Activated naive CD4-positive, alpha-beta T cell treated with anti-CD3 and anti-CD28 coated beads for 36 hours (primary cell): ENCODE data around the gene ENTPD3. TPM values are rescaled to one million over a fixed set of nuclear protein-coding genes. Genes with fewer than 3 reads are reported as not detected.

Experiments used
- CTCF ChIA-PET: fragments of 350-600 bp; sonication (Branson Sonifier 250); formaldehyde crosslinking; loops from one replicate; lab custom pipeline; 2021; ENCODE audit warnings: antibody characterized with exemption; lab: Charles Lee
- DNase-seq: peaks from one replicate; pipeline ENCODE4 v3.0.0-alpha.2; 2020
- H3K27ac Mint-ChIP-seq: one replicate; pipeline ENCODE4 v1.8.0; 2021; ENCODE audit warnings: mild to moderate bottlenecking, mixed read lengths
- H3K27me3 Mint-ChIP-seq: one replicate; pipeline ENCODE4 v1.8.0; 2021; ENCODE audit warnings: low read depth, mixed read lengths
- H3K36me3 Mint-ChIP-seq: one replicate; pipeline ENCODE4 v1.8.0; 2021; ENCODE audit warnings: low read depth, mixed read lengths
- H3K4me1 Mint-ChIP-seq: one replicate; pipeline ENCODE4 v1.8.0; 2021; ENCODE audit warnings: low read depth, mixed read lengths
- H3K4me3 Mint-ChIP-seq: one replicate; pipeline ENCODE4 v1.8.0; 2021; ENCODE audit warnings: mild to moderate bottlenecking, moderate library complexity, mixed read lengths
- H3K9me3 Mint-ChIP-seq: one replicate; pipeline ENCODE4 v1.8.0; 2021; ENCODE audit warnings: mixed read lengths
- intact Hi-C: fragments of 100-400 bp; cut with micrococcal nuclease; formaldehyde crosslinking; loops from one replicate; pipeline ENCODE4 v1.15.1; 2023
- total RNA-seq, 2 experiments: library from RNA; stranded (reverse); gene quantifications; one replicate each; pipeline ENCODE4 v1.2.3, GENCODE V29; 2021

Gene ENTPD3
- total RNA-seq, 2 experiments from 2014 or later, result not detected

DNA sequence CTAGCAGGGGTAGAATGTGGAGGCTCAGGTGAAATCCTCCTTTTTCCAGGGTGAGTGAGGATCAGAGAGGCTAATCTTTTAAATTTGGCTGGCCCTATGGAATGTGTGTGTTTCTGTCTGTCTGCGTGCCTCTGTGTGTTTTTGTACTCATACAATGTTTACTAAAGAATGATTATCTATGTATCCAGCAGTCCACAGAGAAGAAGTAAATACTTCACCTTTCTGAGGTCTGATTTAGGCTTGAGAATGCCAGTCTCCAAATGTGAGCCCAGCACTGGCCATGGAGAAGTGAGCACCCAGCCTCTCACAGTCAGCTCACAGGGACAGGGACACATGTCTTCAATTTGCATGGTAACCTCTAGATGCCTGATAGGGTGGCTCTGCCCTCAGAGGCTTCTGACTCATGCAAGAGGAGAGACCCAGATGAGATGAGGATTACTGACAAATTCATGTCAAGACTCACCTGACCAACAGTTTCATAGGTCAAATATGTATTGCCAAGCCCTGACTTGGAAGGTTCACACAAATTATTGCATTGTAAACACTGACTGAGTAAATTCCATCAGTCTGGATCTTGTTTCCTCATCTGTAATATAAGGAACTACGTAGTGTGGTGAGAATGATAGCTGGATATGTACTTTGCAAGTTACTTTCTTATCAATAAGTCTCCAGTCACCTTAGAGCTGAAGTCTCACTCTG lies 31.0 kb downstream of the ENTPD3 start:
- CTCF ChIA-PET, result no interaction called here
- H3K27ac Mint-ChIP-seq, result no peak overlapping the region
- H3K4me3 Mint-ChIP-seq, result no peak overlapping the region
- H3K4me1 Mint-ChIP-seq, result peaks cover 5% of the 10 kb centered on the region
- H3K36me3 Mint-ChIP-seq, result no peaks in the 10 kb centered on the region
- peaks cover 14% of the 10 kb centered on the region for H3K27me3 Mint-ChIP-seq
- H3K9me3 Mint-ChIP-seq, result no peaks in the 10 kb centered on the region
- no peak for DNase-seq
- intact Hi-C loops, result no loop called here

DNA sequence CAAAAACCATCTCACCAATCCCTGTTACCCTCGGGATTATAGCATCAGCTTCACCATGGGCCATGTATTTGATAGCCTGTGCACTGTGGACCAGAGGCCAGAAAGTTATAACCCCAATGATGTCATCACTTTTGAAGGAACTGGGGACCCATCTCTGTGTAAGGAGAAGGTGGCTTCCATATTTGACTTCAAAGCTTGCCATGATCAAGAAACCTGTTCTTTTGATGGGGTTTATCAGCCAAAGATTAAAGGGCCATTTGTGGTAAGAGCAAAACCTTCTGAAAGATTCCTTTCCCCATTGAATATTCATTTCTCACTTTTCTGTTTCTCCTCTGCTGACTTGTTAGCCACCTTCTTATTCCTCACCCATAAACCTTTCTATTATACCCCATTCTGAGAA lies 35.9 kb downstream of the ENTPD3 start:
- Mint-ChIP-seq H3K36me3 (no peaks in the 10 kb centered on the region), H3K9me3 (no peaks in the 10 kb centered on the region), H3K27ac (no peak overlapping the region), H3K4me1 (peaks cover 8% of the 10 kb centered on the region), H3K27me3 (peaks cover 6% of the 10 kb centered on the region), H3K4me3 (no peak overlapping the region)
- intact Hi-C loops, result no loop called here
- CTCF ChIA-PET, result no interaction called here
- no peak for DNase-seq

DNA sequence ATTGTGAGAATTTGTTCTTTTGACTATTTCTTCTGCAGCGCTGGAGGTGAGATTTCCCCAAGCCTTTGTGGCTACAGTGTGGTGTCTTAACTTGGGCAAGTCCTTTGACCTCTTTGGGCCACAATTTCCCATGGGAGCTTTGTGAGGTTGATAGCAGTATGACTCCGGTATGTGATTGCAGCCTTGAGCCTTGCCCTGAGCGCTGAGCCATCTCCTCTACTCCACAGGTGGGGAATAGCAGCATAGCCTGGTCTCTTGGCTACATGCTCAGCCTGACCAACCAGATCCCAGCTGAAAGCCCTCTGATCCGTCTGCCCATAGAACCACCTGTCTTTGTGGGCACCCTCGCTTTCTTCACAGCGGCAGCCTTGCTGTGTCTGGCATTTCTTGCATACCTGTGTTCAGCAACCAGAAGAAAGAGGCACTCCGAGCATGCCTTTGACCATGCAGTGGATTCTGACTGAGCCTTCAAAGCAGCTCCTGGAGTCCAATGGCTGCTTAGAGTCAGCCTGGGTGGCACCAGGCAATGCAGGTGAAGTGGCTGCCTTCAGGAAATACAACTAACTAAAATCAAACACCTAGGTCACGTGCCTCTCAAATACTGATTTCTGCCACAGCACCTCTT lies 40.2 kb downstream of the ENTPD3 start:
- Mint-ChIP-seq H3K36me3 (no peaks in the 10 kb centered on the region), H3K27me3 (peaks cover 4% of the 10 kb centered on the region), H3K9me3 (no peaks in the 10 kb centered on the region), H3K4me3 (no peak overlapping the region), H3K4me1 (peaks cover 8% of the 10 kb centered on the region), H3K27ac (no peak overlapping the region)
- intact Hi-C loops, result no loop called here
- DNase-seq, result no peak
- CTCF ChIA-PET, result no interaction called here

GRCh38 chr3:40432793-40433192 lies 45.8 kb downstream of the ENTPD3 start:
- intact Hi-C loops, result loop anchor here (2.0 kb wide), 1 partner anchor 106 kb away; no protein-coding TSS in a partner anchor
- Mint-ChIP-seq H3K4me1 (no peaks in the 10 kb centered on the region), H3K36me3 (no peaks in the 10 kb centered on the region), H3K27me3 (no peaks in the 10 kb centered on the region), H3K4me3 (no peak overlapping the region), H3K27ac (no peak overlapping the region), H3K9me3 (no peaks in the 10 kb centered on the region)
- CTCF ChIA-PET, result interaction anchor here (0.7 to 1.3 kb wide), 2 partner anchors 17 to 925 kb away, joined by 3 read pairs; no protein-coding TSS in a partner anchor
- DNase-seq, result no peak

DNA sequence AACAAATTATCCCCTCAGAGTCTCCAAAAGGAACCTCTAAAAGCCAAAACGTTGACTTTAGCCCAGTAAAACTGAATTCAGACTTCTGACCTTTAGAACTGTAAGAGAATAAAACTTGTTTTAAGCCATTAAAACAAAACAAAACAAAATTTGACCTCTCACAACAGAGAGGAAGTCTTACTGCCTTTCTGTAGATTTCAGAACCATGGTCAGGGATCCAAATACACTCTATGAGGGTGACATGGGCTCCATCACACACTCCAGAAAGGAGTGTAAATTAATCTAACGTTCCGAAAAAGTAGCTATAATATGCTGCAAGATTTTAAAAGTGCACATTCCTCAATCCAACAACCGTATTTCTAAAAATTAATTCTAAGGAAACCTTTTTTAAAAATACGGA lies 50.9 kb downstream of the ENTPD3 start:
- no peak overlapping the region for H3K27ac Mint-ChIP-seq
- no peaks in the 10 kb centered on the region for H3K36me3 Mint-ChIP-seq
- no peaks in the 10 kb centered on the region for H3K9me3 Mint-ChIP-seq
- H3K27me3 Mint-ChIP-seq, result no peaks in the 10 kb centered on the region
- intact Hi-C loops, result no loop called here
- no peak overlapping the region for H3K4me3 Mint-ChIP-seq
- no peaks in the 10 kb centered on the region for H3K4me1 Mint-ChIP-seq
- no peak for DNase-seq
- CTCF ChIA-PET, result interaction anchor here (0.9 kb wide), 1 partner anchor 44 kb away, joined by 4 read pairs; no protein-coding TSS in a partner anchor

GRCh38 chr3:40445062-40445461 lies 58.1 kb downstream of the ENTPD3 start:
- intact Hi-C loops, result no loop called here
- no peak for DNase-seq
- H3K27me3 Mint-ChIP-seq, result no peaks in the 10 kb centered on the region
- H3K27ac Mint-ChIP-seq, result no peak overlapping the region
- H3K36me3 Mint-ChIP-seq, result no peaks in the 10 kb centered on the region
- CTCF ChIA-PET, result no interaction called here
- H3K4me1 Mint-ChIP-seq, result no peaks in the 10 kb centered on the region
- no peak overlapping the region for H3K4me3 Mint-ChIP-seq
- no peaks in the 10 kb centered on the region for H3K9me3 Mint-ChIP-seq

DNA sequence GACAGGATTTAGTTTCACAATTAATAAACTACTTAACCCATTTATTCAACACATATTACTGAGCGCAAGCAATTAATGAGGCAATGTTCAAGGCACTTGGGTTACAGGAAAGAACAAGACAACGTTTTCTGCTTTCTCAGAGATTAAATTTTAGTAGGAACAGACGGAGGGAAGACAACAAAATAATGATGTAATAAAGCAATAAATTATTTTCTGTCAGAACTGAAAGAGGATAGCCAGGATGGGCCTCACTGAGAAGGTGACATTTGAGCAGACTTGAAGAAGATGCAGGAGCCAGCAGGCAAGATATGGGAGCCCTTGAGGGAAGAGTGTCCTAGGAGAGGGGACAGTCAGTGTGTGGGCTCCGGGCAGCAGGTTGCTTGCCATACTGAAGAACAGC lies 58.9 kb downstream of the ENTPD3 start:
- no peak overlapping the region for H3K4me3 Mint-ChIP-seq
- H3K27ac Mint-ChIP-seq, result no peak overlapping the region
- no peaks in the 10 kb centered on the region for H3K9me3 Mint-ChIP-seq
- H3K4me1 Mint-ChIP-seq, result no peaks in the 10 kb centered on the region
- DNase-seq, result no peak
- intact Hi-C loops, result no loop called here
- no peaks in the 10 kb centered on the region for H3K27me3 Mint-ChIP-seq
- no peaks in the 10 kb centered on the region for H3K36me3 Mint-ChIP-seq
- CTCF ChIA-PET, result no interaction called here

DNA sequence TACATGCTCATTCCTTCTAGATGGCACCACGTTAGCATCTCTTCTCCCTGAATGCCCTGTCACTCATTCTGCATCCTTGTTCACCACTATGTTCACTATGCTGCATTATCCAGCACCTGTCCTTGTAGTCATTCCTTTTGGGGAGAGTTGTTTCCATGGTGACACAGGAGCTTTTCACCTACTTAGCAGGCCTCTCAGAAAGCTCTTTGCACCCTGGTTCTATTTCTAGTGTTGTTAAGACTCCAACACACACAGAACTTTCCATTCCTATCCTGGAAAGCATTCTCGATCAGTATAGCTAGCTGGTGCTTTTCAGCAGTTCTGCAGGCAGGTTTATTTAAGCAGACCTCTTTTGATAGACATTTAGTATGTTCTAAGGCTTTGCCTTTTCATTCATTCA lies 63.5 kb downstream of the ENTPD3 start:
- DNase-seq, result no peak
- peaks cover 17% of the 10 kb centered on the region for H3K4me1 Mint-ChIP-seq
- peaks cover 3% of the 10 kb centered on the region for H3K36me3 Mint-ChIP-seq
- no peaks in the 10 kb centered on the region for H3K27me3 Mint-ChIP-seq
- CTCF ChIA-PET, result interaction anchor here (1.3 kb wide), 1 partner anchor 18 kb away, joined by 3 read pairs; no protein-coding TSS in a partner anchor
- no peaks in the 10 kb centered on the region for H3K9me3 Mint-ChIP-seq
- H3K27ac Mint-ChIP-seq, result no peak overlapping the region
- intact Hi-C loops, result loop anchor here (10.0 kb wide), 1 partner anchor 1186 kb away; no protein-coding TSS in a partner anchor
- H3K4me3 Mint-ChIP-seq, result no peak overlapping the region

DNA sequence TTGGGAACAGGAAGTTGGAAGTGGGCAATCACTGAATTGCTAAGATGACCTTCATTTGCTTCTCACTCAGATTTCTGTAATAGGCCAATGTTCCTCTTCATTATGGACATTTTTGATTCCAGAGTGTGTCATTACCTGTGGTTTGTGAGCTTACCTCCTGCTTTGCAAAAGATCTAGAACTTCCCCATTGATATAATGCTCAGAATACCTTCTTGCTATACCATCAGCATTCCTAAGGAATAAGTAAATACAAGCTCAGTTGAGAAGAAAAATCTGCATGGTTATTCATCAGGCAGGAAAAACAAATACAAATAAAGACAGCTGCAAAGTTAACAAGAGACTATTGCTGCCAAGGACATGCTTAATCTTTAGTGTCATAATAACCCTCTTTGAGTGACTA lies 64.6 kb downstream of the ENTPD3 start:
- peak overlapping the region; percentile 9 for H3K4me3 Mint-ChIP-seq
- CTCF ChIA-PET, result interaction anchor here (0.6 to 2.0 kb wide), 2 partner anchors 56 to 260 kb away, joined by 3 to 5 read pairs; no protein-coding TSS in a partner anchor
- H3K4me1 Mint-ChIP-seq, result peaks cover 23% of the 10 kb centered on the region
- intact Hi-C loops, result loop anchor here (10.0 kb wide), 1 partner anchor 1187 kb away; no protein-coding TSS in a partner anchor
- no peaks in the 10 kb centered on the region for H3K27me3 Mint-ChIP-seq
- no peak for DNase-seq
- H3K9me3 Mint-ChIP-seq, result no peaks in the 10 kb centered on the region
- H3K36me3 Mint-ChIP-seq, result peaks cover 3% of the 10 kb centered on the region
- peak overlapping the region; percentile 6 for H3K27ac Mint-ChIP-seq

GRCh38 chr3:40452057-40452456 lies 65.1 kb downstream of the ENTPD3 start:
- peak overlapping the region; percentile 92 for H3K27ac Mint-ChIP-seq
- intact Hi-C loops, result loop anchor here (2.0 to 10.0 kb wide), 3 partner anchors 25 to 1187 kb away; partner anchors contain the start of gene ZNF619
- peaks cover 25% of the 10 kb centered on the region for H3K4me1 Mint-ChIP-seq
- H3K9me3 Mint-ChIP-seq, result no peaks in the 10 kb centered on the region
- CTCF ChIA-PET, result interaction anchor here (0.6 to 2.0 kb wide), 3 partner anchors 53 to 260 kb away, joined by 3 to 5 read pairs (median 3); partner anchors contain the start of gene ZNF620
- DNase-seq, result no peak
- no peaks in the 10 kb centered on the region for H3K27me3 Mint-ChIP-seq
- peaks cover 7% of the 10 kb centered on the region for H3K36me3 Mint-ChIP-seq
- peak overlapping the region; percentile 93 for H3K4me3 Mint-ChIP-seq

GRCh38 chr3:40452562-40452875 lies 65.5 kb downstream of the ENTPD3 start:
- no peak for DNase-seq
- H3K4me1 Mint-ChIP-seq, result peaks cover 26% of the 10 kb centered on the region
- no peaks in the 10 kb centered on the region for H3K27me3 Mint-ChIP-seq
- peak overlapping the region; percentile 92 for H3K27ac Mint-ChIP-seq
- peak overlapping the region; percentile 93 for H3K4me3 Mint-ChIP-seq
- H3K9me3 Mint-ChIP-seq, result no peaks in the 10 kb centered on the region
- intact Hi-C loops, result loop anchor here (2.0 to 10.0 kb wide), 3 partner anchors 24 to 1188 kb away; partner anchors contain the start of gene ZNF619
- CTCF ChIA-PET, result interaction anchor here (1.0 to 2.0 kb wide), 2 partner anchors 53 to 261 kb away, joined by 3 to 5 read pairs; partner anchors contain the start of gene ZNF620
- peaks cover 8% of the 10 kb centered on the region for H3K36me3 Mint-ChIP-seq

GRCh38 chr3:40452876-40453730 lies 66.1 kb downstream of the ENTPD3 start:
- Mint-ChIP-seq H3K4me3 (peak overlapping the region; percentile 93), H3K36me3 (peaks cover 14% of the 10 kb centered on the region), H3K9me3 (no peaks in the 10 kb centered on the region), H3K4me1 (peaks cover 26% of the 10 kb centered on the region), H3K27ac (peak overlapping the region; percentile 92), H3K27me3 (no peaks in the 10 kb centered on the region)
- intact Hi-C loops, result loop anchor here (1.0 to 10.0 kb wide), 10 partner anchors 24 to 1509 kb away; partner anchors contain the start of genes CTNNB1, EIF1B, RPSA and ULK4
- CTCF ChIA-PET, result interaction anchor here (0.8 to 2.0 kb wide), 5 partner anchors 52 to 261 kb away, joined by 3 to 5 read pairs (median 3); partner anchors contain the start of genes EIF1B and ZNF620
- DNase-seq, result peak; percentile 98
